ENCODE results near the gene FSCN2. TPM values are rescaled to one million over a fixed set of nuclear protein-coding genes. Genes with fewer than 3 reads are reported as not detected.

The FSCN2 gene
- total RNA-seq, 2 experiments from 2014 or later: 0.94 to 1.7 TPM

DNA sequence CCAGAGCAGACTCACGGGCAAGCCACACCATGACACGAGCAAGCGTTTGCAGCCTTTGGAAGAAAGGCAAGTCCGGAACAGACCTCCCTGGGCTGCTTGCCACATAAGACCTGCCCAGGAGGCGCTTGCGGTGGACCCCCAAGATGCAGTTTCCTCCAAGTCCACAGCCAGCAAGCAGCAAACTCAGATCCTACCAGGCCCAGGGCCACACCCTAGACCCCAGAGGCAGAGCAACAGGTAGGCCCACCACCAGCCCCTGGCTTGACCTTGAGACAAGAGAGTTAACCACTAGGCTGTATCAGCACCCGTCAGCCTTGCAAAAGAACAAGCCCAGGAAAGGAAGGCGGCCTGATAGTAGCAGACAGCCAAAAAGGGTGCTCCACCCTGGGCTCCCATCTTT, 21.6 kb downstream of the FSCN2 start:
- Mint-ChIP-seq H3K9me3 (no peaks in the 10 kb centered on the region), H3K4me1 (peaks cover 19% of the 10 kb centered on the region), H3K4me3 (peak overlapping the region; percentile 22), H3K27ac (no peak overlapping the region), H3K27me3 (no peaks in the 10 kb centered on the region), H3K36me3 (peaks cover 2% of the 10 kb centered on the region)
- ATAC-seq (ENCODE audit: low read depth) (no peak), DNase-seq (no peak)
- POLR2A ChIA-PET: interaction anchor here (1.0 kb wide), 1 partner anchor 31 kb away, joined by 4 read pairs; no protein-coding TSS in a partner anchor

- ATAC-seq (ENCODE audit: low read depth) (no peak), DNase-seq (no peak)
- Mint-ChIP-seq H3K27ac (no peak overlapping the region), H3K4me3 (peak overlapping the region; percentile 88), H3K36me3 (peaks cover 2% of the 10 kb centered on the region), H3K27me3 (no peaks in the 10 kb centered on the region), H3K4me1 (peaks cover 19% of the 10 kb centered on the region), H3K9me3 (no peaks in the 10 kb centered on the region)
- POLR2A ChIA-PET: interaction anchor here (1.0 kb wide), 1 partner anchor 32 kb away, joined by 4 read pairs; no protein-coding TSS in a partner anchor
These were observed 22.1 kb downstream of the FSCN2 start for GRCh38 chr17:81550285-81550684.

DNA sequence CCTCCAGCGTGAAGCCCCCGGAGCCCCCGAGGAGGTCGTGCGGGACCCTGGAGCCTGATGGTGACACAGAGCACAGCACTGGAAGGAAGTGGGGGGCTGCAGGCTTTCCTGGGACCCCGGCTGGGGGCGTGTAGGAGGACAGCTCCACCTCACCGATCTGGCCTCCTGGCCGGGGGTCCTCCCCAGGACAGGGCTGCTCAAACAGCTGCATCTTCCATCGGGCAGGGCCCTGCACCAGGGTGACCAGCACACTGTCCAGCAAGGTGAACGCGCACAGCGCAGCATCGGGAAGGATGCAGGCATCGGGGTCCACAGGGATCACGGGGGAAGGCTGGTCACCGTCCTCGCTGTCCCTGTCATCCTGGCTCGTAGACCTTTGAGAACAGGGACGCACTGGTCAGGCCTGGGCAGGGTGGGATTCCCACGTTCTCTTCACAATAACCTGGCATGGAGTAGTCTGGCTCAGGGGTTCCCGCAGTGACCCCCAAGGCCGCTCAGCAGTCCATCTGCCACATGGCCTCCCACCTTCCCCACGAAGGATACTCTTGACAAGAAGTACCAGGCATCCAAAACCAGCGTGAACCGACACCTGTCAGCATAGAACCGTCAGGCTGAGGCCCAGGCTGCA, 22.8 kb downstream of the FSCN2 start:
- Mint-ChIP-seq H3K9me3 (no peaks in the 10 kb centered on the region), H3K4me1 (peaks cover 19% of the 10 kb centered on the region), H3K4me3 (peak overlapping the region; percentile 88), H3K27me3 (no peaks in the 10 kb centered on the region), H3K27ac (peak overlapping the region; percentile 74), H3K36me3 (peaks cover 2% of the 10 kb centered on the region)
- DNase-seq (no peak), ATAC-seq (ENCODE audit: low read depth) (no peak)
- POLR2A ChIA-PET: interaction anchor here (1.0 to 3.2 kb wide), 2 partner anchors 32 to 37 kb away, joined by 4 to 50 read pairs; partner anchors contain the start of gene ACTG1

- peaks cover 4% of the 10 kb centered on the region for H3K36me3 Mint-ChIP-seq
- H3K27ac Mint-ChIP-seq: peak overlapping the region; percentile 74
- POLR2A ChIA-PET: interaction anchor here (0.6 to 3.2 kb wide), 14 partner anchors 8 to 312 kb away, joined by 3 to 50 read pairs (median 6); partner anchors contain the start of genes ACTG1, CCDC137, NDUFAF8 and OXLD1
- ATAC-seq (ENCODE audit: low read depth) (peak; percentile 3), DNase-seq (no peak)
- H3K27me3 Mint-ChIP-seq: no peaks in the 10 kb centered on the region
- H3K4me3 Mint-ChIP-seq: peak overlapping the region; percentile 88
- no peaks in the 10 kb centered on the region for H3K9me3 Mint-ChIP-seq
- H3K4me1 Mint-ChIP-seq: peaks cover 19% of the 10 kb centered on the region
These were observed 23.5 kb downstream of the FSCN2 start for GRCh38 chr17:81551458-81552243.

DNA sequence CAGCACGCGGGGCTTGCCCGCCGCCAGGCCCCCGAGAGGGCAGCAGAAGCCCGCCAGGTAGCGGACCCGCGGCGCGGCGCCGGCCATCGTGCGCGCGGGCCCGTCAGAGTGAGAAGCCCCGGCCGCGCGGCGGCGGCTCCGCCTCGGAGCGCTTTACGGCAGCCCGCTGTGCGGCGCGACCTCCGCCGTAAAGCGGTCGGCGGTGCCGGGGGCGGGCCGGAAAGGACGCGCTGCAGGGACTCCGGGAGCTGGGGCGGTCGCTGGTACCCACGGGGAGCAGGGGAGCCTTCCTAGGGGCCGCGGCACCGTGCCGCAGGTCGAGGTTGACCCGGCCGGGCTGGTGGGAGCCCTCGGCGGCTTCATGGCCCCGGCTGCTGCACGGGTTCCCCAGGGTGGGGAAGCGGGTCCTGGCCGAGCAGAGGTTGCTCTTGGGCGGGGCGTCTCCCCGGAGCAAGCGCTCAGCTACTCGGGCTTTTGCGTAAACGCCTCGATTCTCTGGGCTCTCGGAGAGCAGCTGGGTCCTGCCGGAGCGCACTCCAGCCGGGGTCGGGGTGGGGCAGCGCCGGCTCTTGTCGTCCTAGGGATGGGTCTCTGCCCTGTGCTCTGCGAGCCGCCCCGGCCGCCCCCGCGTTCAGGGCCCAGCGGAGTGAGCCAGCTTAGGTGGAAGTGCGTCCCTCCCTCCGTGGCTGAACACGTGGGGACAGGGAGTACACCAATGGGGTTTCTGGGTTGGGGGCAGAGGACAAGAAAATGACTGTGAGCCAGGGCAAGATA, 24.3 kb downstream of the FSCN2 start, which contains the start of gene FAAP100:
FAAP100 (minus strand) TSS at position 110 of the 774 bp plus-strand sequence; CDS start at position 87, 23 bp downstream.
- Mint-ChIP-seq H3K4me1 (peaks cover 19% of the 10 kb centered on the region), H3K27me3 (no peaks in the 10 kb centered on the region), H3K36me3 (peaks cover 7% of the 10 kb centered on the region), H3K9me3 (no peaks in the 10 kb centered on the region), H3K27ac (peak within 1 kb of the TSS; percentile 88), H3K4me3 (peak within 1 kb of the TSS; percentile 88)
- POLR2A ChIA-PET: interaction anchor here (0.6 to 3.2 kb wide), 14 partner anchors 9 to 313 kb away, joined by 3 to 50 read pairs (median 6); partner anchors contain the start of genes ACTG1, CCDC137, NDUFAF8 and OXLD1
- ATAC-seq (ENCODE audit: low read depth) (peak; percentile 56), DNase-seq (peak; percentile 93)

DNA sequence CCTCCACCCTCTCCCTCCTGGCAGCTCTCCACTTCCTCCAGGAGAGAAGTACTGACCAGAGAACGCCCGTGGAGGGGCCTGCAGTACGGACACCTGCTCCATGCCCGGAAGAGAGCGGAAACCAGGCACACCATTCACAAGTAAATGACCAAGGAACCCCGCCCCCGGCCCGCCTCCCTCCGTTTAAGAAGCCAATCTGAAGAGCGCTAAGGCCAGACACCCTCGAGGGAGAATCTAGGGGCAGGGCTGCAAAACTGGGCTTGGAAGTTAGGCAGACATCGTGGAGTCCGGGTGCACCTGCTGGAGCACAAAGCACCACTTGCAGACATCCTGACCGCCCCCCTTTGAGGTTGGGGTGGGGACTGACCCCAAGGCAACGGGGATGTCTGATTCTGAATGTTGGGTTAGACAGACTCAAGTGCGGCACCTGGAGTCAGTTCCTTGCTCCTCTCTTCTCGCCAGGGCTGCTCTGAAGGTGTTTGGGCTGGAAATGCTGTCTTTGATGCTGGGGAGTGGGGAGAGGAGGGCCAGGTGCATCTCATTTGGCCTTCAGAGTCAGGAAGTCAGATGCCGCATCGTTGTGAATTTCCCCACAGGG, 24.9 kb downstream of the FSCN2 start:
- Mint-ChIP-seq H3K36me3 (peaks cover 7% of the 10 kb centered on the region), H3K27me3 (no peaks in the 10 kb centered on the region), H3K9me3 (no peaks in the 10 kb centered on the region), H3K4me1 (peaks cover 19% of the 10 kb centered on the region), H3K27ac (peak overlapping the region; percentile 88), H3K4me3 (peak overlapping the region; percentile 87)
- DNase-seq (peak; percentile 73), ATAC-seq (ENCODE audit: low read depth) (peak; percentile 77)
- POLR2A ChIA-PET: interaction anchor here (0.7 to 3.2 kb wide), 8 partner anchors 14 to 314 kb away, joined by 3 to 50 read pairs (median 6); partner anchors contain the start of genes ACTG1, NDUFAF8 and TEPSIN

DNA sequence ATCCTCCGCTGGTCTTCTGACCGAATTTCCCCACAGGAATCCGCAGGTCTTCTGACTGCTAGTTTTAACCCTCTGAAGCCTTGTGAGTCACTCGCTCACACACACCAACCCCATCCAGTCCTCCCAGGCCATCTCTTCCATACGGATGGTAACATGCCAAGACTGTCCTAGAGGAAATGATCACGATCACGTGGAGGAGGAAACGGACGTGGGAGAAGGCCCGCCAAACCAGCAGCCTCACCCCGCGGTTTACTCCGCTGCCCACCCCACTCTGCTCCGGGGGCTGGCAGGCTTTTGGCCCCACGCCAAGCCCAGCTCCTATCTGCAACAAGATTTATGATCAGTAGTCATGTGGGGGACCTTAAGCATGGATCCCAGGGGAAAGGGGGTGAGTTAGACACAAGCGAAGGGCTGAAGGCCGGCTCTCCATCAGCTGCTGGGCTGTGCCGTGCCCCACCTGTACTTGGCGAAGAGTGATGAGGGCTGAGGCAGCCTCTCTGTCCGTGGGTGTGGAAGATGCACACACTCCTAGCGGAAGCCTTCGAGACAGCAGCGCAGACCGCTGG, 25.5 kb downstream of the FSCN2 start:
- no peaks in the 10 kb centered on the region for H3K9me3 Mint-ChIP-seq
- H3K27me3 Mint-ChIP-seq: no peaks in the 10 kb centered on the region
- ATAC-seq (ENCODE audit: low read depth): peak; percentile 1
- POLR2A ChIA-PET: interaction anchor here (0.7 to 3.2 kb wide), 4 partner anchors 40 to 286 kb away, joined by 3 to 50 read pairs (median 4); partner anchors contain the start of gene ACTG1
- no peak for DNase-seq
- H3K4me1 Mint-ChIP-seq: peaks cover 19% of the 10 kb centered on the region
- peak overlapping the region; percentile 87 for H3K4me3 Mint-ChIP-seq
- H3K36me3 Mint-ChIP-seq: peaks cover 8% of the 10 kb centered on the region
- peak overlapping the region; percentile 88 for H3K27ac Mint-ChIP-seq

GRCh38 chr17:81556175-81556691, 28.1 kb downstream of the FSCN2 start:
- Mint-ChIP-seq H3K27me3 (no peaks in the 10 kb centered on the region), H3K27ac (no peak overlapping the region), H3K36me3 (peaks cover 6% of the 10 kb centered on the region), H3K4me3 (no peak overlapping the region), H3K9me3 (no peaks in the 10 kb centered on the region), H3K4me1 (peaks cover 16% of the 10 kb centered on the region)
- DNase-seq: no peak
- POLR2A ChIA-PET: no interaction called here
- ATAC-seq (ENCODE audit: low read depth): no peak

DNA sequence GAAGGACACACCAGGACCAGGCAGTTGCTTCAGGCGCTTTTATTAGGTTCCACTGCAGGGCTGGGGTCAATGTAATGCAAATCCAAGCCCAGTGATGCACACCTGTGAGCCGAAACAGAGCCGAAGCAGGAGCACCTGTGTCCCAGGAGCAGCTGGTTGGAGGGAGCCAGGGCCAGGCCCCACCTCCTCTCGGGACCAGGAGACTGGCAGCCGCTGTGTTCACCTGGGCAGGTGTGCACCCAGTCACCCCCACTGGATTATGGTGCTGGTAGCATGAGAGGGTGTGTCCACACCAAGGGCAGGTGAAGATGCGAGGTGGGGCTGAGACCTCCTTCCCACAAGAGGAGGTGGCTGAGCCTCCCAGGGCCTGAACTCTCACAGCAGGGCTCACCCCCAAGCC, 28.7 kb downstream of the FSCN2 start:
- Mint-ChIP-seq H3K4me1 (peaks cover 12% of the 10 kb centered on the region), H3K4me3 (no peak overlapping the region), H3K27ac (peak overlapping the region; percentile 8), H3K36me3 (peaks cover 6% of the 10 kb centered on the region), H3K27me3 (no peaks in the 10 kb centered on the region), H3K9me3 (no peaks in the 10 kb centered on the region)
- POLR2A ChIA-PET: no interaction called here
- DNase-seq (no peak), ATAC-seq (ENCODE audit: low read depth) (no peak)

- Mint-ChIP-seq H3K4me3 (no peak overlapping the region), H3K27ac (peak overlapping the region; percentile 8), H3K9me3 (no peaks in the 10 kb centered on the region), H3K27me3 (no peaks in the 10 kb centered on the region), H3K4me1 (peaks cover 12% of the 10 kb centered on the region), H3K36me3 (peaks cover 8% of the 10 kb centered on the region)
- DNase-seq: no peak
- ATAC-seq (ENCODE audit: low read depth): no peak
- POLR2A ChIA-PET: no interaction called here
These were observed 29.3 kb downstream of the FSCN2 start for GRCh38 chr17:81557276-81558114.

GRCh38 chr17:81558115-81558468, 29.9 kb downstream of the FSCN2 start:
- Mint-ChIP-seq H3K36me3 (peaks cover 10% of the 10 kb centered on the region), H3K27me3 (no peaks in the 10 kb centered on the region), H3K27ac (no peak overlapping the region), H3K9me3 (no peaks in the 10 kb centered on the region), H3K4me1 (peaks cover 12% of the 10 kb centered on the region), H3K4me3 (no peak overlapping the region)
- DNase-seq (no peak), ATAC-seq (ENCODE audit: low read depth) (no peak)
- POLR2A ChIA-PET: no interaction called here
